Keratinocyte (primary cell): ENCODE results near the gene SEPTIN5. TPM values are rescaled to one million over a fixed set of nuclear protein-coding genes. Genes with fewer than 3 reads are reported as not detected.

ENCODE experiments used
- DNase-seq: peaks from one replicate; pipeline ENCODE4 v3.0.0-alpha.2; 2011; ENCODE audit warnings: low read depth, missing footprints, low spot score
- FAIRE-seq: peaks from 2 replicates; lab custom pipeline; 2011; peaks lifted over from hg19 to GRCh38; lab: Jason Lieb, UNC
- H2AFZ ChIP-seq: 2 replicates; pipeline ENCODE4 v1.6.0; 2012; ENCODE audit warnings: low read length, control low read depth, inconsistent platforms; ENCODE audit not compliant: control insufficient read depth
- H3K27ac ChIP-seq: 2 replicates; pipeline ENCODE4 v1.5.1; 2011; ENCODE audit warnings: low read length; ENCODE audit not compliant: control insufficient read depth, insufficient read depth
- H3K27me3 ChIP-seq: 3 replicates; pipeline ENCODE4 v1.6.0; 2011; ENCODE audit warnings: low read length; ENCODE audit not compliant: control insufficient read depth, insufficient read depth; ENCODE audit errors: extremely low read depth
- H3K36me3 ChIP-seq, 2 experiments: 2 replicates in 1 of 2; 3 replicates in 1 of 2; pipeline ENCODE4 v1.5.1; 2011; ENCODE audit warnings: low read length in 2 of 2, mild to moderate bottlenecking in 1 of 2; ENCODE audit not compliant: control insufficient read depth in 2 of 2, insufficient read depth in 2 of 2; ENCODE audit errors: extremely low read depth in 1 of 2
- H3K4me1 ChIP-seq: 3 replicates; pipeline ENCODE4 v1.5.1; 2011; ENCODE audit warnings: low read length; ENCODE audit not compliant: control insufficient read depth, insufficient read depth; ENCODE audit errors: extremely low read depth
- H3K4me2 ChIP-seq: 3 replicates; pipeline ENCODE4 v1.6.0; 2011; ENCODE audit warnings: low read depth, low read length; ENCODE audit not compliant: control insufficient read depth, insufficient read depth; ENCODE audit errors: extremely low read depth
- H3K4me3 ChIP-seq, 3 experiments: fragments of 200-600 bp in 1 of 3; sonication (generic) in 1 of 3; 2 replicates in 2 of 3; 3 replicates in 1 of 3; pipeline ENCODE4 v1.5.1; 2011 to 2016; ENCODE audit warnings: low read length in 3 of 3, mild to moderate bottlenecking in 3 of 3, control low read depth in 2 of 3, inconsistent platforms in 1 of 3, low read depth in 1 of 3, mixed read lengths in 1 of 3, mixed run types in 1 of 3, moderate library complexity in 1 of 3; ENCODE audit not compliant: control insufficient read depth in 2 of 3, insufficient read depth in 2 of 3; ENCODE audit errors: extremely low read depth in 1 of 3
- H3K79me2 ChIP-seq: 2 replicates; pipeline ENCODE4 v1.6.0; 2012; ENCODE audit warnings: low read length; ENCODE audit not compliant: control insufficient read depth, insufficient read depth
- H3K9ac ChIP-seq: 3 replicates; pipeline ENCODE4 v1.6.0; 2011; ENCODE audit warnings: low read length; ENCODE audit not compliant: control insufficient read depth, insufficient read depth; ENCODE audit errors: extremely low read depth
- H3K9me1 ChIP-seq: 3 replicates; pipeline ENCODE4 v1.6.0; 2011; ENCODE audit warnings: low read length; ENCODE audit not compliant: control insufficient read depth, insufficient read depth; ENCODE audit errors: extremely low read depth
- H3K9me3 ChIP-seq: 2 replicates; pipeline ENCODE4 v1.5.1; 2012; ENCODE audit warnings: low read depth, low read length; ENCODE audit not compliant: control insufficient read depth
- H4K20me1 ChIP-seq: 3 replicates; pipeline ENCODE4 v1.6.0; 2011; ENCODE audit warnings: low read length; ENCODE audit not compliant: control insufficient read depth, insufficient read depth; ENCODE audit errors: extremely low read depth
- EZH2 ChIP-seq: IDR thresholded peaks from one replicate; pipeline ENCODE4 v1.6.1; 2012; ENCODE audit warnings: inconsistent platforms, mild to moderate bottlenecking, low read length, moderate library complexity
- dilution Hi-C: fragments of 300-500 bp; cut with MboI; formaldehyde crosslinking; loops from one replicate; pipeline ENCODE4 v1.7.0; 2020; ENCODE audit warnings: low sequenced_read_pairs; ENCODE audit not compliant: extremely low pct_ligation_motif_present
- polyA plus RNA-seq, 5 experiments: library from polyadenylated mRNA; depleted of rRNA in 3 of 5; stranded (reverse) in 3 of 5; stranded (forward) in 1 of 5; unstranded in 1 of 5; fragments of >200 nt; gene quantifications; 1 replicate in 1 of 5; 2 replicates in 3 of 5; 3 replicates in 1 of 5; pipeline versions ENCODE4 v1.2.1 to v1.2.3, GENCODE V29; 2011 to 2012; ENCODE audit warnings: missing spikeins in 2 of 5, low read depth in 1 of 5, low replicate concordance in 1 of 5
- TF ChIP-seq, protein P1 (sequence below), 3 experiments: IDR thresholded peaks in 1 of 3; conservative IDR thresholded peaks in 1 of 3; optimal IDR thresholded peaks in 1 of 3; 2 replicates in 2 of 3; 3 replicates in 1 of 3; pipeline versions ENCODE3 to v1.5.1; 2011; ENCODE audit warnings: low read length in 3 of 3, mild to moderate bottlenecking in 3 of 3, moderate library complexity in 2 of 3, control low read depth in 1 of 3, inconsistent platforms in 1 of 3; ENCODE audit not compliant: insufficient read depth in 2 of 3; ENCODE audit errors: extremely low read depth in 1 of 3

SEPTIN5 gene
- polyA plus RNA-seq, 1 donor (not counting 4 experiments of a cell fraction or from before 2014, with no cell fraction given) = 2.2 TPM

DNA sequence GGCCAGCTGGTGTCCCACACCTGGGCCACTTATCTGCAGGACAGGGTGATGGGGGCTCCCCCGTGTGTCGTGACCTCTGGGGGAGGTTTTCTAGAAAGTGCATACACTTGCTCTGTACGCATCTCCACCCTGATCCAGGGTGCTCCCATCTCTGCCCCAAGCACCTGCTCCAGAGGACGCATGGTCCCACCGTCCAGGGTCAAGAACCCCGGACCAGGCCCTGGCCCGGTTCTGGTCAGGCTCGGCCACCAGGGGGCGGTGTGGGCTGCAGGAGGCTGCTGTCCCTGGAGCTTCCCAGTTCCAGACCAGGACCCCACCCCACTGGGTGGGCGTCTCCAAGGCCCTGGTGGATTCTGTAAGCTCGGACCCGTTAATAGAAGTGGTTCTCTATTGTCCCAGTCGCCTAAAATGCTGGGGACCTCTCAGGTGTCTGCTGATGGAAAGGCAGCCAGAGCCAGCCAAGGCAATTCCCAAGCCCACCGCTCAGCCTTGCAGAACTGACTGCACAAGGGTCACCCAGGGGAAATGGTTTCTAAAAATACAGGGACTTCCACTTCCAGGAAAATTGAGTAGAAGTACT lies 34.7 kb upstream of the SEPTIN5 start:
- DNase-seq (no peak), FAIRE-seq (no peak)
- Histone ChIP-seq H3K9me1 (no peaks in the 10 kb centered on the region), H3K4me2 (no peak overlapping the region), H3K27ac (no peak overlapping the region), H3K4me3 (no peak overlapping the region), H2AFZ (no peak overlapping the region), H3K9ac (no peak overlapping the region), H4K20me1 (no peaks in the 10 kb centered on the region), H3K27me3 (peaks cover 10% of the 10 kb centered on the region), H3K79me2 (no peaks in the 10 kb centered on the region), H3K36me3 (no peaks in the 10 kb centered on the region), H3K9me3 (no peaks in the 10 kb centered on the region), H3K4me1 (no peaks in the 10 kb centered on the region)
- dilution Hi-C loops = no loop called here
- TF ChIP-seq, protein P1, sequence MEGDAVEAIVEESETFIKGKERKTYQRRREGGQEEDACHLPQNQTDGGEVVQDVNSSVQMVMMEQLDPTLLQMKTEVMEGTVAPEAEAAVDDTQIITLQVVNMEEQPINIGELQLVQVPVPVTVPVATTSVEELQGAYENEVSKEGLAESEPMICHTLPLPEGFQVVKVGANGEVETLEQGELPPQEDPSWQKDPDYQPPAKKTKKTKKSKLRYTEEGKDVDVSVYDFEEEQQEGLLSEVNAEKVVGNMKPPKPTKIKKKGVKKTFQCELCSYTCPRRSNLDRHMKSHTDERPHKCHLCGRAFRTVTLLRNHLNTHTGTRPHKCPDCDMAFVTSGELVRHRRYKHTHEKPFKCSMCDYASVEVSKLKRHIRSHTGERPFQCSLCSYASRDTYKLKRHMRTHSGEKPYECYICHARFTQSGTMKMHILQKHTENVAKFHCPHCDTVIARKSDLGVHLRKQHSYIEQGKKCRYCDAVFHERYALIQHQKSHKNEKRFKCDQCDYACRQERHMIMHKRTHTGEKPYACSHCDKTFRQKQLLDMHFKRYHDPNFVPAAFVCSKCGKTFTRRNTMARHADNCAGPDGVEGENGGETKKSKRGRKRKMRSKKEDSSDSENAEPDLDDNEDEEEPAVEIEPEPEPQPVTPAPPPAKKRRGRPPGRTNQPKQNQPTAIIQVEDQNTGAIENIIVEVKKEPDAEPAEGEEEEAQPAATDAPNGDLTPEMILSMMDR (optimal IDR thresholded peaks at IDR 0.05 in 1 of 3, IDR thresholded peaks at IDR 0.05 in 1 of 3, conservative IDR thresholded peaks at IDR 0.05 in 1 of 3; ENCODE audit: extremely low read depth in 1 of 3, insufficient read depth in 2 of 3, low read length in 3 of 3) = peak; percentile 69 to 94 (median 72)
- TF ChIP-seq EZH2 = no peak

GRCh38 chr22:19680287-19680881 lies 33.9 kb upstream of the SEPTIN5 start:
- dilution Hi-C loops = no loop called here
- TF ChIP-seq EZH2 = no peak
- TF ChIP-seq, protein P1 (optimal IDR thresholded peaks at IDR 0.05 in 1 of 3, IDR thresholded peaks at IDR 0.05 in 1 of 3, conservative IDR thresholded peaks at IDR 0.05 in 1 of 3; ENCODE audit: extremely low read depth in 1 of 3, insufficient read depth in 2 of 3, low read length in 3 of 3) = no peak
- H3K4me2 ChIP-seq = no peak overlapping the region
- H3K4me1 ChIP-seq = no peaks in the 10 kb centered on the region
- FAIRE-seq (no peak), DNase-seq (no peak)
- H3K9me3 ChIP-seq = no peaks in the 10 kb centered on the region
- H3K36me3 ChIP-seq = no peaks in the 10 kb centered on the region
- no peak overlapping the region for H3K27ac ChIP-seq
- no peaks in the 10 kb centered on the region for H3K79me2 ChIP-seq
- H3K9ac ChIP-seq = no peak overlapping the region
- peaks cover 10% of the 10 kb centered on the region for H3K27me3 ChIP-seq
- H3K9me1 ChIP-seq = no peaks in the 10 kb centered on the region
- H3K4me3 ChIP-seq = no peak overlapping the region
- H4K20me1 ChIP-seq = no peaks in the 10 kb centered on the region
- H2AFZ ChIP-seq = no peak overlapping the region
